ENCODE results near the gene SSX2IP.

- TF ChIP-seq CTCF (IDR thresholded peaks at IDR 0.05): peak in 1 of 4 experiments; percentile 24
- no peak for TF ChIP-seq EP300 (IDR thresholded peaks at IDR 0.05)
Observed at GRCh38 chr1:84689514-84690396, 506 bp downstream of the SSX2IP start.
